GM19328 (cell line): ENCODE measurements around the gene SART1.
"Not testable (repeated sequence)": the region's sequence is repeated elsewhere in the genome, so short reads cannot be mapped to it uniquely, and the experiment has no call there.

Source experiments
- ATAC-seq: cut with Tn5 transposase; IDR thresholded peaks from one replicate; pipeline ENCODE4 v1.9.1; 2021; ENCODE audit warnings: mild to moderate bottlenecking, moderate library complexity; ENCODE audit not compliant: unreplicated experiment

The SART1 gene

DNA sequence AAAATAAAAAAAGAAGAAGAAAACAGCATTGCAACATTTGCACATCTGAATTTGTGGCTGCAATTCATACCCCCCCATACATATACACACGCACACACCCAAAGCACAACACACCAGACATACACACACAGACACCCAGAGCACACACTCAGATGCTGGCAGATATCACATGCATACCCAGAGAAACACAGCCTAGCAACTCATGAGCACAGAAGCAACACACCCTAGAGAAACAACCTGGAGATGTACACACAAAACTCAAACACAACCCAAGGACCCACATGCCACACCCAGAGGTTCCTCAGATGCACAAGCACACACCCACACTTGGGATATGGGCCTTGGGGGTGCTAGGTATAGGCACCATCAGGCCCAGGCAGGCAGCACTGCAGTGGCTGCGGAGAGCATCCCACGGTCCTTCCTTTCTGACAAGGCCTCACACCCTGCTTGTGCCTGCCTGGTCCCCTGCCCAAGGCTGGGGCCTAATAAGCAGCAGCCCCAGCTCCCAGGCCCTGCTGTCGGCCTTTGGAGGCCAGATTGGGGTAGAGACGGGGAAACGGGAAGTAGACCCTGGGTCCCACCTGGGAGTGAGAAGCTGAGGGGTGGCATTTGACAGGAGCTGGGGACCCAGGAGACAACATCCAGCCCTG lies 53.4 kb downstream of the SART1 start:
- no peak for ATAC-seq

GRCh38 chr11:66015454-66015881 lies 53.9 kb downstream of the SART1 start:
- ATAC-seq, result no peak

DNA sequence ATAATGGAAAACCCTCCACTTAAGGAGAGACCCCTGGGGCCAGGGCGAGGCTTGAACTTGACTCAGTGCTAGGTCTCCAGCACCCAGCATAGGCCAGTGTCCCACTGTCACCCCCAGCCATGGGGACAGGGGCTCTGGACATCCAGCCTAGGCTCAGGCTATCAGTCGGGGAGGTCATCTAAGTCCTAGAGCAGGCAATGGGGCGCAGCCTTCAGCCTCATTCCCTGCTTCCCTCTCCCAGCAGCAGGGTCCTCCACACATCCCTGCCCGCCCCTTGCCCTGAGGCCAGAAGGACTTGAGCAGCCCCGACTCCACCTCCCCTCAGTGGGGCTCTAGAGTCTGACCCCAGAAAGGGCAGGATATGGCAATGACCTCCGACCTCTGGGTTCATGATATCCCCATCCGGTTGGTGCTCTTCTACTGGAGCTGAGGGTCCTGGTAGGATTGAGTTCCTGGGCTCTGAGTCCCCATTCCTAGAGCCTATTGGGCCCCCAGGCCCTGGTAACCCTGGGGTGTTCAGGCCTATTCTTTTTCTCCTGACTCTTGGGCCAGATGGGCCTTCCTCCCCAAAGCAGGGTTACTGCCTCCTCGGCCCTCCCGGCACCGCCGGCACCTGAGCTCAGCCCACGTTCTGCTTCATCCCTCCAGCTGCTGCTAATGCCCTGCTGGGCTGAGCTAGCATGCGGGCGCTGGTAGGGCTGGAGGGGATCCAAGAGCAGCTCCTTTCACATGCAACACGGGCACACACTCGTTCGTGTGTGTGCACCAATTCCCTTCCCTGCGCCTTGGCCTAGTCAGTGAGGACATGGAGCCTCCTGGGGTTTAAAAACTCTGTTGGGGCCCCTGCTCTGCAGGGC lies 54.6 kb downstream of the SART1 start:
- no peak for ATAC-seq

DNA sequence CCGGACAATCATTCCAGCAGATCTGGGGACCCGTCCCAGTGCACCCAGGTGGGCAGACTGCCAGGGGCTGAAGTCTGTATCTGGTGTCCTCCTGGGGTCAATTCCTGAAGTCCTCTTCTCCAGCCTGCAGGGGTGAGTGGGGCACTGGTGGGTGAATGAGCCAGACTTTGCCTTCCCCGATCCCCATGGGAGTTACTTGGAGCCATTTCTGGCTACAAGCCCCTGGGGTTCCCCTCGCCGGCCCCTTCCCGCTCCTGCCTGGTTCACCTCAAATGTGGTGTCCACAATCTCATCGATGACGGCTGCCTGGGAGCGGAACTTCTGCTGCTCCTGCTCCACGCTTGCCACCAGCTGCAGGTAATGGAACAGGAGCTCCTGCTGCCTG lies 55.3 kb downstream of the SART1 start:
- no peak for ATAC-seq

- no peak for ATAC-seq
These were observed 55.8 kb downstream of the SART1 start for GRCh38 chr11:66017321-66017720.

DNA sequence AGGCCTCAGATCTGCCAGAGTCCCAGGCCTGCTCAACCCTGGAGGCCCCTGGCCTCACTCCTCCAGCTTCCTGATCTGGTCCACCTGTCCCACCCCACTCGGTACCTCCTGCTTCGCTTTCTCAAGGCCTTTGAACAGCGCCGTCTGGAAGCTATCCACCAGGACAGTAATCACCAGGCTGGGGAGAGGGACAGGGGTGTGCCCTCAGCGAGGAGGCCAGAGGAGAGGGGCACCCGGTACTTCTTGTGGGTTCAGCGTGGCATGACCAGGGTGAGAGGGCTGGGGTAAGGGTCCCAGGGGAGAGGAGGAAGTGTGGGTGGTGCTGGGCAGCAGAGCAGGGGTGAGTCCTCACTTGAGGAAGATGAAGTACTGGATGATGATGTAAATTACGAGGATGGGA lies 58.7 kb downstream of the SART1 start:
- no peak for ATAC-seq

DNA sequence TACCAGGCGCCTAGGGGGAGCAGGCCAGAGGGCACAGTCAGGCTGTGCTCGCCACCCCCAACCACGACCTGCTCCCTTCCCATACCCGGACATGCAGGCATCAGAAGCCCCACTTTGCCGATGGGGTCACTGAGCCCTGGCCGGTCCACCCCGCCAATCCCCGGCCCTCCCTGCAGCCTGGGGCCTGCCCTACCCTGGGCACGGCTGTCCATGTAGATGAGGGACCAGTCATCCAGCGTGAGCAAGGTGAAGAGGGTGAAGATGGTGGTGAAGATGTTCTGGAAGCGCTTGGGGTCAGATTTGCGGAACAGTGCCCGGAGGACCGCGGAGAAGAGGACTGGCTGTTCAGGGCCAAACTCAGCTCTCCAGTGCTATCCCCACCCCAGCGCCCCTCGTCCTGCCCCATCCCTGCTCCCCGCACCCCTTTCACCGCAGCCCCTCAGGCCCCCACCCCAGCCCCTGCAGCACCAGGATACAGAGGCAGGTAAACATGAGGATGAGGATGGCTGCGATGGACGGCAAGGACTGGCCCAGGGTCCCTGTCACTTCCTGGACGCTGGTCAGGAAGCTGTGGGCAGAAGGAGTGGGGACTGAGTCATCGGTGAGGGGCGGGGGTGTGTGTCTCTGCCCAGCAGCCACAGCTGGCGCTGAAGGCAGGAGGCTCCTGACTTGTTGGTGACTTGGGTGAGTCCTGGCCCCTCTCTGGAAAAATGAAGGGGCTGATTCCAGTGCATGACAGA lies 59.3 kb downstream of the SART1 start:
- ATAC-seq, result no peak

DNA sequence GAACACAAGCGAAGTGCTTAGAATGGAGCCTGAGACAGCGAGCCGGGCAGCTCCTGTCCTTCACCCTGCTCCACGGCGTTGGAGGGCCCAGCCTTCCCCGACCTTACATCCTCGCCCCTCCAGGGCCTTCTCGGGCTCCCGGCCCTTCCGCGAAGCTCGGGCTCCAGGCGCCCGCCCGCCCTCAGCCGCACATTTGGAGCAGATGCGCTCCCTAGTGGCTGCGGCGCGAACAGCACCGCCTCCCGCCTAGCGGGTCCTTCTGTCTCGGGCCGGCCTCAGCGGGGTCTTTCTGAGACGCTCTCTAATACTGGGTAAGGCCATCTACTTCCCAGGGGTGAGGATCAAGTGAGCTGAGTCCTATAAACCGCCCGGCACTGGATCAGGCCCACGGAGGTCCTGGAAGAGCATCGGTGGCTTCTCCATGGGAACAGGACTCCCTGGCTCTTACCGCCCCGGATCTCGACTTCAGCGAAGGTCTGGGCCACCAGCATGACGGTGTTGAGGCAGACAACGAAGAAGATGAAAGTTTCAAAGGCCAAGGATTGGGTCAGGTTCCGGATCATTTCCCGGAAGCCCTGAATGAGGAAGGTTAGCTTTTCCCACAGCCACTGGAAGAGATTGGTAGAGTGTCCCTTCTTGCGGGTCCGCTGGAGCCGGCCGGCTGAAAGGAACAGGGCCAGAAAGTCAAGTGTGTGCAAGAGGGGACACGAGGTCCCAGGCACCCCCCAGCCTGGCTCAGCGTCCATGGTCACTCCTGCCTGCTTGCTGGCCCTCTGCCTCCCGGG lies 61.1 kb downstream of the SART1 start:
- no peak for ATAC-seq

- ATAC-seq, result not testable (repeated sequence)
These were observed 61.6 kb downstream of the SART1 start for GRCh38 chr11:66023186-66023440.

DNA sequence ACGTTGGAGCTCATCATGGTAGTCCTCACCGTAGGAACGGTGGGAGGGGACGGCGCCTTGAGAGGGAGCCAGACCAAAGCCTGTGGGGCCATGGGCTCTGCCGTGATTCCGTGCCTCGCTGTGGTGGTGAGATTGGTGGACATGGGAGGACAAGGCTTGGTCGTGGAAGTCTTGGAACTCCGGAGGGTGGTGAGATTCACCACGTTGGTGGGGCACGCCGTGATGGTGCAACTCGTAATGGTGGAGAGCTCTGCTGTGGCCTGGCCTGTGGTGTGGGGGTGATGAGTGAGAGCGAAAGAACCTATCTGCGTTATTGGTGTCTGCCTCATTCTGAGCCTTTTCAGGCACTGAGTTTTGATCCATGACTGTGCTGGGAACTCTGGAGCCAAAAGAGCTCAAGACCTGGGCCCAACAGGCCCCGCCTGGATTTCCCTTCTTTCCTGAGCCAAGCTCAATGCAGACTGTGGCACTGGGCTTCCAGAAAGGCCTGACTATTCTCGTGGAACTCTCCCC lies 64.5 kb downstream of the SART1 start, which contains the start of gene CATSPER1:
TSS of gene CATSPER1 (minus strand) at position 463 of the 513 bp plus-strand sequence. CDS start at position 363, 100 bp downstream.
- no peak for ATAC-seq
